CD4-positive, alpha-beta T cell treated with Interleukin-1 beta for 1 hour (primary cell): ENCODE measurements around the gene OR10H4.
"Not testable (repeated sequence)": the region's sequence is repeated elsewhere in the genome, so short reads cannot be mapped to it uniquely, and the experiment has no call there.

Source experiments
- DNase-seq, 2 donors: peaks; one replicate each; pipeline ENCODE4 v3.0.0-alpha.2; 2020 to 2022

The OR10H4 gene

DNA sequence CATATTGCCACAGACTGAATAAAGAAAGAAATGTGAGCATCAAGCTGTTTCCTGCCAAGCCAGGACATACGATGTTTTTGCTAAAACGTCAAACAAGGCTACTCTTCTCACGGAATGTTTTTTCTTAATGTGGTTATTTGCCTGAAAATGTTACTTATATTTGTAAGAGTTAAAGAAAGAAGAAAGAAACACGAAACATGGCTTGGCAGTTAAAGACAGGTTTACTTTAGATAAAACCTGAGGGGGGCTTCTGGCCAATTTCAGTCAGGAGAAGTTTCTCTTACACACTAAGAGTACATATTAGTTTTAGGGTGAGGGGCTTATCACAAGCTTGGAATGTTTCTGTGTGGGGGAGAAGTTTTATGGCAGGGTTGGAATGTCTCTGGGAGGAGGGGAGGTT lies 4.4 kb upstream of the OR10H4 start:
- no peak for DNase-seq

DNA sequence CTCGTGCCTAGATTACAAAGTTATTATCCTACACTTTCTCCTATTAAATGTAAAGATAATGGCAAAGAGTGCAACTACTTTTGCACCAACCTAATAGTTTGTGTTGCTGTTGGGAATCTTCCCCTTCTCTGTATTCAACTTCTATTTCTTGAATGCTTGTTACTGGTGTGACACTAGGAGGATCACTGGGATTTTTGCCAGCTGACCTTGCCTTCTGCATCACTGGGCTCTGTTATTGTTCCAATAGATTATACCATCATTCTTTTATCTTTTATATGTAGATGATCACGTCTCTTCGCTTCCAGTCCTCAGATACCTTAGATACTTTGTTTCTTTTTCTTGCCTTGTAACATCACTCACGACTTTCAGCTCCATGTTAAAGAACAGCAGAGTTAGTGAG lies 3.5 kb upstream of the OR10H4 start:
- DNase-seq: no peak

DNA sequence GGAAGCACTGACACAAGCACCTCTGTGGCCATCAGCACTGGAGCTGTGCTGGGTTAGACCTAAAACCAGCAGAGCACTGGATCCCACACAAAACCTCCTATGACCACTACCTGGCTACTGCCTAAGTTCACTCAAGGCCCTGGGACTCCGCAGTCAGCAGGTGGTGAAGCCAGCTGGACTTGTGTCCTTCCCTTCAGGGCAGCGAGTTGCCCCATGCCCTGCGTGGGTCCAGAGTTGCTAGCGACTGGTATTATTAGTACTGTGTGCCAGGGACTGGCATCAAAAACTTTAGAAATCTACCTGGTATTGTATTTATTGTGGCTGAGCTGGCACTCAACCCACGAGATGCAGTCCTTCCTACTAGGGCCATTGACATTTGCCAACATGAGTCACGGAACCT lies 6.0 kb downstream of the OR10H4 start:
- DNase-seq: no peak

DNA sequence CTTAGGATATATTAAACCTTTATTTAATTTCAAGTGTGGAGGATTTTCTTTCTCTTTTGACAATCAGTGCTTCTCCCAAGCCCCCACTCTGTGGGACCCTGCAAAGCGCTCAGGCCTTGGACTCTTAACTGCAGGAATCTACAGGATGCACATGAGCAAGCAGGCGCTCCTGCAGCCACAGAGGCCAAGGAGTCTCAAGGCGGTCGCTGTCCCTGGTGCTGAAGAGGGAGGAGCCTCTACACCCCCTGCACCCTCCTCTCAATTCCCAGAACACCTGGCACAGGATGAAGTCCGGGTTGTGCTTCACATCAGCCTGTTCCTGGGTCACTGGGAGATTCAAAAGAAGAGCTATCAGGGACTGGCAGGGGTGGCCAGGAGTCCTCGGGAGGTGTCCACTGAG lies 13.5 kb downstream of the OR10H4 start:
- DNase-seq: no peak

DNA sequence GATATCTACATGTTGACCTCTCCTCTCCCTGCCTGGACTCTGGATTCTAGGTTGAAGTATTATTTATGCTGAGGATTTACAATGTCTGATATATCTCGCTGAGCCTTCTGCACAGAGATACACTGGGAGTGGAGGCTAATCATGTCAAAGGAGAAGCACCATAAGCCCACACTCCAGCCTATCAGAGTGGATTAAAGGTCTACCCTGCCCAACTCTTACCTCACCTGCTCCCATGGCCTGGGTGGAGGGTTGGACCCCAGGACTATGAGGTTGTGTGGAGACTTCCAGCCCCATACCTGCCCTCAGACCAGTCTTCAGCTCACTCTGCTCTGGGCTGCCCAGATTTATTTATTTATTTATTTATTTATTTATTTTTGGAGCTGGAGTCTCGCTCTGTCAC lies 15.4 kb downstream of the OR10H4 start:
- DNase-seq: no peak

DNA sequence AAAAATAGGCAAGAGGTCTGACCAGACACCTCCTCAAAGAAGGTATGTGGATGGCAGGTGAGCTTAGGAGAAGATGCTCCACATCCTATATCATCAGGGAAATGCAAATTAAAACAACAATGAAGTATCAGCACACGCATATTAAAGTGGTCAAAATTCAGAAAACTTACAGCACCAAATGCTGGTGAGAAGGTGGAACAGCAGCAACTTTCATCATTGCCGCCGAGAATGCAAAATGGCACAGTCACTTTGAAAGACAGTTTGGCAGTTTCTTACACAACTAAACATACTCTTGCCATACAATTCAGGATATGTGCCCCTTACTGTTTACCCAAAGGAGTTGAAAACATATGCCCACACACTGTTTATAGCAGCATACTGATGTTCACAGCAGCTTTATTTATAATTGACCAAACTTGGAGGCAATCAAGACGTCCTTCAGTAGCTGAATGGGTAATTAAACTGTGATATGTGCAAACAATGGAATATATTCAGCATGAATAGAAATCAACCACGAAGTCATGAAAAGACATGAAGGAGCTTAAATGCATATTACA lies 22.5 kb downstream of the OR10H4 start:
- DNase-seq: no peak

DNA sequence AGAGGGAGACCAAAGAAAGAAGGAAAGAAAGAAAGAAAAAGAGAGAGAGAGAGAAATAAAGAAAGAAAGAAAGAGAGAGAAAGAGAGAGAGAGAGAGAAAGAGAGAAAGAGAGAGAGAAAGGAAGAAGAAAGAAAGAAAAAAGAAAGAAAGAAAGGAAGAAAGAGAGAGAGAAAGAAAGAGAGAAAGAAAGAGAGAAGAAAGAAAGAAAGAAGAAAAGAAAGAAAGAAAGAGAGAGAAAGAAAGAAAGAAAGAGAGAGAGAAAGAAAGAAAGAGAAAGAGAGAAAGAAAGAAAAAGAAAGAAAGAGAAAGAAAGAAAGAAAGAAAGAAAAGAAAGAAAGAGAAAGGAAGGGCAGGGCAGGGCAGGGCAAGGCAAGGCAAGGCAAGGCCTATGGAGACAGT lies 23.2 kb downstream of the OR10H4 start:
- not testable (repeated sequence) for DNase-seq

DNA sequence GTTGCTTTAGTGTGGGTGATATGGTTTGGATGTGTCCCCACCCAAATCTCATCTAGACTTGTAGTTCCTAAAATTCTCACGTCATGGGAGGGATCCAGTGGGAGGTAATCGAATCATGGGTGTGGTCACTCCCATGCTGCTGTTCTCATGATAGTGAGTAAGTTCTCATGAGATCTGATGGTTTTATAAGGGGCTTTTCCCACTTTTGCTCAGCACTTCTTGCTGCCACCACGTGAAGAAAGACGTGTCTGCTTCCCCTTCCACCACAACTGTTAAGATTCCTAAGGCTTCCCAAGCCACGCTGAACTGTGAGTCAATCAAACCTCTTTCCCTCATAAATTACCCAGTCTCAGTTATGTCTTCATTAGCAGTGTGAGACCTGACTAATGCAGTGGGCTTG lies 26.0 kb downstream of the OR10H4 start:
- no peak for DNase-seq

DNA sequence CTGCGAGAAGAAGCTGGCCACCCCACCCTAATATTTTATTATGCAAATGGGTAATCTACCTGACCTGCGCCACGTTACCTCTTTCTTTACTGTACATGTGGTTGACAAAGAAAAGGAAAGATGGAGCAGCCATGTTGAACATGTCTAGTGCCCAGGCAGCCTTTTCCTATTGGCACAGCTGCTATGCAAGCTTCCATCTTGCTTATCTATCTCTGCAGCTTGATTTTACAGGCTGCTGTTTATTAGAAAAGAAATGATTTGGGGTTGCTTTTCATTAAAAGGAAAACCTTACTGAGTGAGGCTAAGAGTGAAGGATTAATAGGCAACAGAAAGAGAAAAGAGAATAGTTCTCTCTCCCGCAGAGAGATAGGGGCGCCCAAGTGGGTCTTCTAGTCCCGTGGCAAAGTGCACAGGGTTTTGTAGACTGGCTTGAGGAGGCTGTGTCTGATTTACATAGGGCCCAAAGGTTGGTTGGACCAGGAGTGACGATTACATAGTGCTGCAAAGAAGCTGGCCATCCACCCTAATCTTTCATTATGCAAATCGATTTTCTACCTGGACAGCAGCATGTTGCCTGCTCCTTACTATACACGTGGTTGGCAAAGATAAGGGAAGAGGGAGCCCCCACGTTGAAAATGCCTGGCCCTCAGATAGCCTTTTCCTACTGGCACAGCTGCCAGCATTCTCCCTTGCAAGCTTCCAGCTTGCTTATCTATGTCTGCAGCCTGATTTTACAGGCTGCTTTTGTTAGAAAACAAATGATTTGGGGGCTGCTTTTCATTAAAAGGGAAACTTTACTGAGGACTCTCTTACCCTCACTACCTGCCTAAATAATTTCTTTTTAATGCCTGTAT lies 28.3 kb downstream of the OR10H4 start:
- DNase-seq: no peak

DNA sequence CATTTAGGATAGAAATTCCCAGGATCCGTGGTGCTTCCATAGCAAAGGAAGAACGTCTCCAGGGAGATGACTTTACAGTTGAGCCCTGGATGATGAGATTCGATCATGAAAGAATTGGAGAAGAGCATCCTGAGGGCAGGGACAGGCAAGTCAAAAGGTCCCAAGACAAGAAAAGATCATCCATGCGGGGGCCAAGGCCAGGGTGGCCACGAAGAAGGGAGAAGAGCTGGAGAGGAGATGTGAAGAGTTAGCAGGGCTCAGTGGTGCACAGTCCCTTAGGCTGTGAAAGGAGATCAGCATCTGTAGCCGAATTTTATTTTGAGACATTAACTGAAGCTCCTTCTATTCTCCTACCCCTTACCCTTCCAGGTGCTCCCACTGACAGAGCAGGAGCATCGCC lies 28.9 kb downstream of the OR10H4 start:
- DNase-seq: no peak

DNA sequence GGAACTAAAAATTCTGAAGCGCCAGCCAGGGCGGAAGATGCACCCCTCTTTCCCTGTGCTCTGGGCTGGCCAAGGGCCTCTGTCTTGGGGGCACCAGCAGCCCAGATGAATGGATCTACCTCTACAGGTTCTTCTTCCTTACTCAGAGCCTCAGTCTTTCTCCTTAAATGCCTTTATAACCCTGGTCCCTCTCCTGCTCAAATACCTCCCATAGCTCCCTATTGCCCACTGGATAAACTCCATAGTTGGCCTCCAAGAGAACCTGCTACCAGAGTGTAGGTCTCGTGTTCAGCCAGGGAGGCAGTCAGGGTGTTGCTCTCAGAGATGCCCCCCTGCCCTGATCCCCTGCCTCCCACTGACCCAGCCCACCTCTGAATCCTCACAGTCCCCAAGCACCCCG lies 30.5 kb downstream of the OR10H4 start:
- no peak for DNase-seq

DNA sequence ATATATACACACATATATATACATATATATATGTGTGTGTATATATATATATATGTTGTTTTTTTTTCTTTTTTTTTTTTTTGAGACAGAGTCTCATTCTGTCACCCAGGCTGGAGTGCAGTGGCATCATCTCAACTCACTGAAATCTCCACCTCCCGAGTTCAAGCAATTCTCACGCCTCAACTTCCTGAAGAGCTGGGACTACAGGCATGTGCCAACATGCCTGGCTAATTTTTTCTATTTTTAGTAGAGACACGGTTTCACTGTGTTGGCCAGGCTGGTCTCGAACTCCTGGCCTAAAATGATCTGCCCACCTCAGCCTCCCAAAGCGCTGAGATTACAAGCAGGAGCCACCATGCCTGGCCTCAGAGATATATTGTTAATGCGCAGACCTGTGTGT lies 37.0 kb downstream of the OR10H4 start:
- not testable (repeated sequence) for DNase-seq

DNA sequence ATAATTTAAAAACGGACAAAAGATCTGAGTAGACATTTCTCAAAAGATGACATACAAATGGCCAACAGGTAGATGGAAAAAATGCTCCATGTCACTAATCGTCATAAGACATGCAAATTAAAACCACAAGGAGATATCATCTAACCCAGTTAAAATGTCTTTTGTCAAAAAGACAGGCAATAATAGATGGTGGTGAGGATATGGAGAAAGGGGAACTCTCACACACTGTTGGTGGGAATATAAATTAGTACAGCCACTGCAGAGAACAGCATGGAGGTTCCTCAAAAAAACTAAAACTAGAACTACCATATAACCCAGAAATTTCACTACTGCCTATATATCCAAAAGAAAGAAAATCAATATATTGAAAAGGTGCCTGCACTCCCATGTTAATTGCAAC lies 37.9 kb downstream of the OR10H4 start:
- DNase-seq: peak in 1 of 2 donors; percentile 6

DNA sequence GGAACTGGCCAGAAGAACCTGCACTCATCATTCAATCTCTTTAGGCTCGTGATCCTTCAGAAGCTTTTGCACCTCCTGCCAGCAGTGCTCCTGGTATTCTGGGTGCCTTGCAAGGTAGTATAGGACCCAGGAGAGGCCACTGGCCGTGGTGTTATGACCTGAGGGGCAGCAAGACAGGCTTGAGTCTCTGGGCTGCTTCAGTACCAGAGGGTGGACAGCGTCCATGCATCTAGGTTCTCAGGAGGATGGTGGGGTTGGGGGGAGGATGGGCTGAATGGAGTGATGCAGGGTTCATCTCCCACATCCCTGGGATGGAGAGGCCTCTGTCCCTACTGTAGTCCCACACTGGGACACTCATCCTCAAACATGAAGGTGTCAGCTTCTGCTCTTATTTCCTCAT lies 41.1 kb downstream of the OR10H4 start:
- DNase-seq: no peak

DNA sequence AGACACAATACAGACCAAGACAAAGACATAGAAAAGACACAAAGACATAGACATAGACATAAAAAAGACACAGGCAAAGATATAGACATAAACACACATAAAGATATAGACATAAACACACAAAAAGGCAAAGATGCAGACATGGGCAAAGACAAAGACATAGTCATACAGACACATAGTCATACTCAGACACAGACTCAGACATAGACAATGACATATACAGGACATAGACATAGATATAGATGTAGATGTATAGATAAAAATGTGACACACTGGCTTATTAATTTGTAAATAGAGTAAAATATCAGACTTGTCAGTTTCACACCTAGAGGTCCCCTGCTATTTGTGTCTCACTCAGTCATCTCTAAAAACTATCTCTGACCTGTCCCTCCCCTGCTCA lies 42.8 kb downstream of the OR10H4 start:
- DNase-seq: no peak

DNA sequence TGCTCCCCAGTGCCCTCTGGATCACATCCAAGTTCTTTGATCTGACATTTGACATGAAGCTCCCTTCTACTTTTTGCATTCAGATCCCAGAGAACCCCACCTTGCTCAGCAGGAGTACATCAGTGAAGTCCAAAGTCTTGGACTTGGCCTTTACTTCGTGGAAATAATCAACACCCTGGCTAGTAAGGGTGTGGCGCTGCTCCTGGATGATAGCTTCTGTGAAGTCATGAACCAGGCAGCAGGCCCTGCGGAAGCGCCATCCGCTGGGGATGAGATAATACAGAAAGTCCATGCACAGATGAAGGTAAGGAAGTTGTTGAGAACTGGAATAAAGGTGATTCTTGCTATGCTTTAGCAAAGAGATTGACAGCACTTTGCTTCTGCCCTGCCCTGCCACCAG lies 43.2 kb downstream of the OR10H4 start:
- no peak for DNase-seq

DNA sequence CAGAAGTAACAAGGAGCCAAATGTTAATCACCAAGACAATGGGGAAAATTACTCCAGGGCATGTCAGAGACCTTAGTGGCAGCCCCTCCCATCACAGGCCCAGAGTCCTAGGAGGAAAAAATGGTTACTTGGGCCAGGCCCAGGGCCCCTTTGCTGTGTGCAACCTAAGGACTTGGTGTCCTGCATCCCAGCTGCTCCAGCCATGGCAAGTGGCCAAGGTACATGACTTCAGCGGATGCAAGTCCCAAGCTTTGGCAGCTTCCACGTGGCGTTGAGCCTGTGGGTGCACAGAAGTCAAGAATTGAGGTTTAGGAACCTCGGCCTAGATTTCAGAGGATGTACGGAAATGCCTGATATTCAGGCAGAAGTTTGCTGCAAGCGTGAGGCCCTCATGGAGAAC lies 46.7 kb downstream of the OR10H4 start:
- DNase-seq: no peak

DNA sequence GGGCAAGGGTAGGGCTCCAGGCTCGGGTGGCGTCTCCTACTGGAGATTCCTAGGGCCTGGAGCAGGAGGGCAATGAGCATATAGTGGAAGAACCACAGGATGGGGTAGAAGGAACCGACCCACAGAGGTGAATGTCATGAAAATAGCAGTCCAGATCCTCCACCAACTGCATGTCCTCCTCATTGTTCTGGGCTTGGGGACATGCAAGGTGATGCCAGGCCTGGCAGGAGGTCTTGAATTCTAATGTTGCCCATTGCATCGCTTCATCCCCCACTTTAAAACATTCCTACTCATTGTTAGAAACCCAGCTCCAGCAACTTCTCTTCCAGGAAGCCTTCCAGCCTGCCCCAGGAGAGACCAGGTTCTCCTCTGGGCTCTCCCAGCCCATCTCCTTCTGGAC lies 49.4 kb downstream of the OR10H4 start:
- no peak for DNase-seq
